Esophagus squamous epithelium (tissue), 5 donors: ENCODE measurements around the gene THOC5. TPM values are rescaled to one million over a fixed set of nuclear protein-coding genes. Genes with fewer than 3 reads are reported as not detected.

ENCODE experiments used
- DNase-seq: peaks from one replicate; lab custom pipeline; 2025; lab: John Stamatoyannopoulos, UW
- H3K27ac ChIP-seq, 4 donors: fragments of 200-600 bp; sonication (generic); one replicate each; pipeline ENCODE4 v1.5.1; 2016 to 2019; ENCODE audit warnings: mild to moderate bottlenecking in 1 of 4
- H3K27me3 ChIP-seq, 4 donors: fragments of 200-600 bp; sonication (generic); 1 replicate in 3 of 4; 2 replicates in 1 of 4; pipeline versions ENCODE4 v1.5.1 to v1.6.0; 2017 to 2021; ENCODE audit warnings: antibody characterized with exemption in 1 of 4
- H3K36me3 ChIP-seq, 3 donors: fragments of 200-600 bp; sonication (generic); one replicate each; pipeline ENCODE4 v1.5.1; 2016 to 2019
- H3K4me1 ChIP-seq, 3 donors: fragments of 200-600 bp; sonication (generic); one replicate each; pipeline ENCODE4 v1.5.1; 2017 to 2019
- H3K4me3 ChIP-seq, 4 donors: fragments of 200-600 bp; sonication (generic); 1 replicate in 3 of 4; 2 replicates in 1 of 4; pipeline ENCODE4 v1.5.1; 2016 to 2019; ENCODE audit warnings: mild to moderate bottlenecking in 2 of 4, moderate library complexity in 1 of 4
- H3K9me3 ChIP-seq, 3 donors: fragments of 200-600 bp; sonication (generic); one replicate each; pipeline ENCODE4 v1.5.1; 2016 to 2019
- POLR2A ChIP-seq, 4 donors: fragments of 450-650 bp; IDR thresholded peaks; one replicate each; pipeline ENCODE4 v1.6.1; 2017; ENCODE audit warnings: antibody characterized with exemption in 4 of 4, mild to moderate bottlenecking in 4 of 4, moderate library complexity in 3 of 4
- WGBS, 2 donors: methylation state at CpG; one replicate each; pipeline ENCODE4 v1.1.5; 2018; 5-methylcytosine and 5-hydroxymethylcytosine counted together
- intact Hi-C: fragments of 100-400 bp; cut with DNase I; formaldehyde crosslinking; loops from one replicate; pipeline ENCODE4 v1.15.0; 2022
- total RNA-seq, 4 donors: library from RNA; depleted of rRNA; stranded (reverse); fragments of >200 nt; gene quantifications; one replicate each; pipeline ENCODE4 v1.1.0, GENCODE V29; 2016
- TF ChIP-seq, protein P1 (sequence below), 6 experiments: fragments of 450-650 bp in 4 of 6; fragments of 200-600 bp in 2 of 6; sonication (generic) in 2 of 6; IDR thresholded peaks; one replicate each; pipeline ENCODE4 v1.5.1; 2016 to 2019; ENCODE audit warnings: antibody characterized with exemption in 6 of 6, mild to moderate bottlenecking in 4 of 6, moderate library complexity in 4 of 6
- donor health status: DM: yes; HTN: yes; CAD: no.

Gene THOC5
- total RNA-seq, 4 donors from 2014 or later, result 17.5 to 32.0 (median 25.6) TPM

DNA sequence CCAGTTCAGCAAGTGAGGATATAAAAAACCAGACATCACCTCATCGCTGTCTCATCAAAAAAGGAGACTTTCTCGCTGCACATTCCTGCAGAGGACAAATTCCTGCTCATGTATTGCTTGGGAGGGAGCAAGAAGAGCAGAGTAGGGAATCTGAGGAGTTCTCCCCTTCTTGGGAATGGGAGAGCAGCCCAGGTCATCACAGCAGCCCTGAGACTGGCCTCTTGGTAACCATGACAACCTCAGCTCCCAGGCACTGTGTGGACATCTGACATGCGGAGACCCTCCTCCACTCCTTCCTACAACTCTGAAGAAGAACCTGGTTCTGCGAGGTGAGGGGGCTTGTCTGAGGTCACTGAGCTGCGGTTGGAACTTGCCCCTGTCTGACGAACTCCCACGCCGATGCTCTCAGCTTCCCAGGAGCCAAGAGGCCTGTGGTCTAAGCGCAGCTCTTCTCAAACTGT, 97.3 kb downstream of the THOC5 start:
- no peak for DNase-seq
- intact Hi-C loops, result no loop called here
- H3K36me3 ChIP-seq, result no peaks in the 10 kb centered on the region
- no peaks in the 10 kb centered on the region for H3K27me3 ChIP-seq
- H3K4me1 ChIP-seq, result no peaks in the 10 kb centered on the region
- 83 to 84% methylated on average over 2 to 9 of the region's 9 CpGs for WGBS, 2 donors
- H3K27ac ChIP-seq, result no peak overlapping the region
- H3K4me3 ChIP-seq, result no peak overlapping the region
- no peaks in the 10 kb centered on the region for H3K9me3 ChIP-seq
- TF ChIP-seq POLR2A (IDR thresholded peaks at IDR 0.05), result no peak
- TF ChIP-seq, protein P1, sequence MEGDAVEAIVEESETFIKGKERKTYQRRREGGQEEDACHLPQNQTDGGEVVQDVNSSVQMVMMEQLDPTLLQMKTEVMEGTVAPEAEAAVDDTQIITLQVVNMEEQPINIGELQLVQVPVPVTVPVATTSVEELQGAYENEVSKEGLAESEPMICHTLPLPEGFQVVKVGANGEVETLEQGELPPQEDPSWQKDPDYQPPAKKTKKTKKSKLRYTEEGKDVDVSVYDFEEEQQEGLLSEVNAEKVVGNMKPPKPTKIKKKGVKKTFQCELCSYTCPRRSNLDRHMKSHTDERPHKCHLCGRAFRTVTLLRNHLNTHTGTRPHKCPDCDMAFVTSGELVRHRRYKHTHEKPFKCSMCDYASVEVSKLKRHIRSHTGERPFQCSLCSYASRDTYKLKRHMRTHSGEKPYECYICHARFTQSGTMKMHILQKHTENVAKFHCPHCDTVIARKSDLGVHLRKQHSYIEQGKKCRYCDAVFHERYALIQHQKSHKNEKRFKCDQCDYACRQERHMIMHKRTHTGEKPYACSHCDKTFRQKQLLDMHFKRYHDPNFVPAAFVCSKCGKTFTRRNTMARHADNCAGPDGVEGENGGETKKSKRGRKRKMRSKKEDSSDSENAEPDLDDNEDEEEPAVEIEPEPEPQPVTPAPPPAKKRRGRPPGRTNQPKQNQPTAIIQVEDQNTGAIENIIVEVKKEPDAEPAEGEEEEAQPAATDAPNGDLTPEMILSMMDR (IDR thresholded peaks at IDR 0.05), result no peak

Other genes starting within 250 kb of the THOC5 start
- 10 to 100 TPM; 26.9 to 52.1 (median 36.9) TPM for gene GAS2L1, start 247.1 kb downstream of the THOC5 start, total RNA-seq
- gene RASL10A, start 238.1 kb downstream of the THOC5 start, total RNA-seq, result 1 to 10 TPM in 1 of 4 donors, under 1 TPM in 2, not detected in 1; 0.38 to 3.5 (median 0.75) TPM
- 100 to 1,000 TPM in 2 of 4 donors, 10 to 100 TPM in 2; 63.5 to 144 (median 95.4) TPM for gene AP1B1, start 165.2 kb downstream of the THOC5 start, total RNA-seq
- gene RFPL1, start 115.2 kb downstream of the THOC5 start, total RNA-seq, result not detected
- under 1 TPM in 2 of 4 donors, not detected in 2; 0.44 to 0.95 TPM for gene NEFH, start 73.5 kb downstream of the THOC5 start, total RNA-seq
- gene NIPSNAP1, start 27.4 kb upstream of the THOC5 start, total RNA-seq, result 10 to 100 TPM; 10.5 to 34.9 (median 19.5) TPM
- gene NF2, start 49.9 kb upstream of the THOC5 start, total RNA-seq, result 10 to 100 TPM; 25.8 to 45.3 (median 34.1) TPM
- under 1 TPM in 1 of 4 donors, not detected in 3; 0.13 TPM for gene CABP7, start 166.2 kb upstream of the THOC5 start, total RNA-seq
- gene ZMAT5, start 213.2 kb upstream of the THOC5 start, total RNA-seq, result 10 to 100 TPM; 10.1 to 43.8 (median 18.1) TPM
- 10 to 100 TPM; 50.7 to 94.8 (median 65.0) TPM for gene UQCR10, start 213.6 kb upstream of the THOC5 start, total RNA-seq